HCT116 (cell line): ENCODE data around the gene CASP8.

Experiments
- CTCF ChIP-seq, 3 experiments: fragments of 200-600 bp in 1 of 3; sonication (generic) in 1 of 3; IDR thresholded peaks in 2 of 3; conservative IDR thresholded peaks in 1 of 3; 2 replicates each; pipeline ENCODE4 v1.5.1; 2012 to 2017; ENCODE audit warnings: low read depth in 2 of 3, low read length in 2 of 3, antibody characterized with exemption in 1 of 3, borderline replicate concordance in 1 of 3, control low read depth in 1 of 3, mild to moderate bottlenecking in 1 of 3, mixed read lengths in 1 of 3, mixed run types in 1 of 3, moderate library complexity in 1 of 3; ENCODE audit not compliant: insufficient read depth in 1 of 3
- FOSL1 ChIP-seq: IDR thresholded peaks from 2 replicates; pipeline ENCODE4 v1.6.1; 2012; ENCODE audit warnings: low read depth
- POLR2A ChIP-seq: IDR thresholded peaks from 2 replicates; pipeline ENCODE4 v1.7.0; 2011; ENCODE audit warnings: borderline replicate concordance; ENCODE audit not compliant: insufficient read depth, insufficient read length; ENCODE audit errors: extremely low read depth
- POLR2AphosphoS5 ChIP-seq: IDR thresholded peaks from 2 replicates; pipeline ENCODE4 v1.6.1; 2011; ENCODE audit warnings: mild to moderate bottlenecking, low read depth, low read length, moderate library complexity
- YY1 ChIP-seq: IDR thresholded peaks from 2 replicates; pipeline ENCODE4 v1.6.1; 2011; ENCODE audit warnings: low read length, low read depth, moderate library complexity, mild to moderate bottlenecking; ENCODE audit not compliant: insufficient replicate concordance; ENCODE audit errors: extremely low read depth
- ZNF274 ChIP-seq: fragments of 200-500 bp; sonication (Bioruptor generic); IDR thresholded peaks from 2 replicates; pipeline ENCODE4 v1.6.1; 2014; ENCODE audit warnings: mild to moderate bottlenecking, low read depth, low read length, inconsistent platforms

GRCh38 chr2:201220102-201220570 is 40.2 kb upstream of the CASP8 start:
- TF ChIP-seq CTCF (IDR thresholded peaks at IDR 0.05 in 2 of 3, conservative IDR thresholded peaks at IDR 0.05 in 1 of 3; ENCODE audit: borderline replicate concordance in 1 of 3, insufficient read depth in 1 of 3, low read depth in 2 of 3, low read length in 2 of 3) (no peak), POLR2A (no peak), FOSL1 (no peak), YY1 (no peak), POLR2AphosphoS5 (no peak), ZNF274 (no peak)
